Effector CD4-positive, alpha-beta T cell (primary cell): ENCODE measurements around the gene UBE2L6.
"Not testable (repeated sequence)": the region's sequence is repeated elsewhere in the genome, so short reads cannot be mapped to it uniquely, and the experiment has no call there.

Experiments
- DNase-seq: peaks from one replicate; pipeline ENCODE4 v3.0.0-alpha.2; 2020

Gene UBE2L6

DNA sequence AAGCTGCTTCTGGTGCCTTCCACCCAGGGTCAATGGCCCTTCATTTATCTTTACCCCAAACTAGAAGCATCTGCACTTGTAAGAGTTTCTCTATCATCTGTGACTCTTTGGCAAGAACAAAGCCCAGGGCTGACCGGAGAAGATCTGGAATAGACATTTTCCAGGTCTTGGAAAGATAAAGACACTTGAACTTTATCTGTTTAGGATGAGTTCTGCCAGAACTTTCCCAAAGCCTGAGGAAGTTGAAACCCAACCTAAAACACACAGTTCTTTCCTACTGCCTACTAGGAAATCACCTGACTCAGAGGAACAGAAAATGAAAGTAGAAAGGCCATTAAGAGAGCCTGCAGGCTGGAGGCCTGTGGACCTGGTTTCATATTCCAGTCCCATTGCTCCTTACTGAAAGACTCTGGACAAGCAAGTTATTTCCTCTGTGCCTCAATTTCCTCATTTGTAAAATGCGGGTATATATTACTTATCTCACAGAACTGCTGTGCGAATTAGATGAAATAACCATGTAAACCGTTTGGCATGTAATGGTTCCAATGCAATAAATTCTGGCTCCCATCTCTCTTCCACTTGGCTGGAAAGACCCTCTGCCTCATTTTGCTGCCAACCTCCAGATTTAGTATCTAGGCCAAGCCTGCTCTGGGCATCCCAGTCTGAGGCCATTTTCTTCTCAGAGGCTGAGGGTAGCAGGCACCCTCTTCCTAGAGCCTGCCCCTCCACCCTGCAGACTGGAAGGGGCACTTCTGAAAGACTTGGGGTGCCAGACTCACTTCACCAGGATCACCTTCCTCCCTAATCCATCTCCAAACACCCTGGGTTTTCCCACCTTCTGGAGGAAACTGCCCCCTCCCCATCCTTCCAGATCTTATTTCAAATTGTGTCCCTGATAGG is 1.2 kb downstream of the UBE2L6 start:
- no peak for DNase-seq

DNA sequence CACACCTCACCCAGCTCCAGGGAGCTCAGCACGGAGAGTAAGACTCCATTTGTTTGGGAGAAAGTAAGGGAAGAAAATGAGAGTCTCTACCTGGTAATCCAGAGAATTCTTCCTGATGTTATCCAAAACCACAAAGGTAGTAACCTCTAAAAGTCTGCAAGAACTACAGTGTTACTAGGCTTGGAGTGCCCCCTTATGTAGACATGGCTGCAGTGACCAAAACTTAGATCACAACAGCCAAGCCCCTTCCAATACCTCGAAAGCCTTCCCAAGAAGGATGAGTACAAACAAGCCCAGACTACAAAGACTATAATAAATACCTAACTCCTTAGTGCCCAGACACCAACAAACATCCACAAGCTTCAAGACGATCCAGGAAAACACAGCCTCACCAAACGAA is 4.9 kb downstream of the UBE2L6 start:
- no peak for DNase-seq

DNA sequence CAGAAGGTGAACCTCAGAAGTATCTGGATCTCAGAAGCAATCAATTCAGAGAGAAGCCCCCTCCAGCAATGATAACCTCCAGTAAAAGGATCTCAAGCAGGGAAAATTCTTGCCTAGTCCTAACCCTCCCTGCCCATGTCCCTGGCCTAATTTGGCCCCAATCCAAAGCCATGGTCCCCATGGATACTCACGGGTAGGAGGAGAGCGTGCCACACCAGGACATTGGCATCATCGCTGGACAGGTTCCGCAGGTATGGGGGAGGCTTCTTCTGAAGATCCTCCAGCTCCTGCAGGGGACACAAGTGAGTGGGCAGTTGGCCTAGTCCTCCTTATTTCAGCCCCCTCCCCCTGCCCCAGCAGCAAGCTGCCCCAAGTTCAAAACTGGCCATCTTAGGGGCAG is 7.3 kb downstream of the UBE2L6 start:
- no peak for DNase-seq

DNA sequence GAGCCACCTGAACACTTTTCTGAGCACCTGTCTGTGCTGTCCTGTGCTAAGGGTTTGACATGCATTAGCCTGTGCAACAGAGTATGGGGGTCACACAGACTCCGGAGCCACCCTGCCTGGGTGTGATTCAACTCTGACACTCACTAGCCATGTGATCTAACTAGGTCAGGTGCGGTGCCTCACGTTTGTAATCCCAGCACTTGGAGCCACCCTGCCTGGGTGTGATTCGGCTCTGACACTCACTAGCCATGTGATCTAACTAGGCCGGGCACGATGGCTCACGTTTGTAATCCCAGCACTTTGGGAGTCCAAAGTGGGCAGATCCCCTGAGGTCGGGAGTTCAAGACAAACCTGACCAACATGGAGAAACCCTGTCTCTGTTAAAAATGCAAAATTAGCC is 11.4 kb downstream of the UBE2L6 start:
- no peak for DNase-seq

- no peak for DNase-seq
Measured at GRCh38 chr11:57555393-57555792, 12.1 kb downstream of the UBE2L6 start.

- no peak for DNase-seq
Measured at GRCh38 chr11:57552479-57552878, 15.0 kb downstream of the UBE2L6 start.

GRCh38 chr11:57551941-57552340 is 15.5 kb downstream of the UBE2L6 start:
- DNase-seq = no peak

DNA sequence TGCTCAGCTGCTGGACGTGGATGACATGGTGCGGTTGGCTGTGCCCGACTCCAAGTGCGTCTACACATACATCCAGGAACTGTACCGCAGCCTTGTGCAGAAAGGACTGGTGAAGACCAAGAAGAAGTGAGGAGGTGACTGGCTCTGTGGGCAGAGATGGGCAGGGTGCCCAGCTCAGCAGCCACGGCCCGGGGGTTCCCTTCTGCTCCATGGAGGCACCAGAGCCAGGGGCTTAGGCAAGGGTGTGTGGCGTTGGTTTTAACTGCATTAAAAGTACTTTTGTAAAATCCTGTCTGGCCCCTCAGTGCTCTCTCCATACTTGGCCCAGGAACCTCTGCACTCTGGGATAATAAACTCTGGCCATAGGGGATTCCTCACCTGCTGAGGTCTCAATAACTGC is 17.5 kb downstream of the UBE2L6 start:
- DNase-seq = no peak

GRCh38 chr11:57547854-57548377 is 19.6 kb downstream of the UBE2L6 start:
- DNase-seq = no peak

DNA sequence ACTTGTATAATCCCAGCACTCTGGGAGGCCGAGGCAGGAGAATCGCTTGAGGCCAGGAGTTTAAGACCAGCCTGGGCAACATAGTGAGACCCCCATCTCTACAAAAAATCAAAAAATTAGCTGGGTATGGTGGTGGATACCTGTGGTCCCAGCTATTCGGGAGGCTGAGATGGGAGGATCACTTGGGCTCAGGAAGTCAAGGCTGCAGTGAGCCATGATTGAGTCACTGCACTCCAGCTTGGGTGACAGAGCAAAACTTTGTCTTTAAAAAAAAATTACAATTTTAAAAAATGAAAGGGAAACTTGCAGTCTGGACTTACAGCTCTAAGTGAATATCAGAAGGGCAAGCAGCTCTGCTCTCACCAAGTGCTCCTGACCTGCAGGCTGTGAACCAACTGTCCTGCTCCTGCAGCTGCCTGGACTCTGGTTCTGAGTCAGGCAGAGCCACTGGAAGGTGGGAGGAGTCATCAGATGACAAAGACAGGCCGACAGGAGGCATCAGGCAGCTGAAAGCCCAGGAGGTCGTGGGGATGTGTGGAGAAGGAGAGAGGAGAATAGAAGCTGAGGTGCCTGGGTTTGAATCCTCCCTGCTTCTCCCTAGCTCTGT is 20.5 kb downstream of the UBE2L6 start:
- DNase-seq = no peak

- DNase-seq = no peak
Measured at GRCh38 chr11:57546451-57546850, 21.0 kb downstream of the UBE2L6 start.

- DNase-seq = no peak
Measured at GRCh38 chr11:57545883-57546282, 21.6 kb downstream of the UBE2L6 start.

DNA sequence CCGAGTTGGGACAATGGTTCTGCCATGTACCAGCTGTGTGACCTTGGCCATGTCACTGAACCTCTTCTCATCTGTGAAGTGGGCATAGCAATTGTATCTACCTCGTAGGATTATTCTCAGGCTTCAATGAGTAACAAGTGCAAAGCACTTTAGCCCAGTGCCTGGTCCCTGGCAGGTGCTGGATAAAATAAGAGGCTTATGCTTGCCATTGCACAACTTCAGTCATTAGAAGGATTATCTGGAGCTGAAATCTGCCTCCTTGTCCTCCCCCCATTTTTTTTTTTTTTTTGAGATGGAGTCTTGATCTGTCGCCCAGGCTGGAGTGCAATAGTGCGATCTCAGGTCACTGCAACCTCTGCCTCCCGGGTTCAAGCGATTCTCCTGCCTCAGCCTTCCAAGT is 22.9 kb downstream of the UBE2L6 start:
- no peak for DNase-seq

GRCh38 chr11:57543593-57543992 is 23.9 kb downstream of the UBE2L6 start:
- no peak for DNase-seq

- DNase-seq = no peak
Measured at GRCh38 chr11:57542582-57542981, 24.9 kb downstream of the UBE2L6 start.

DNA sequence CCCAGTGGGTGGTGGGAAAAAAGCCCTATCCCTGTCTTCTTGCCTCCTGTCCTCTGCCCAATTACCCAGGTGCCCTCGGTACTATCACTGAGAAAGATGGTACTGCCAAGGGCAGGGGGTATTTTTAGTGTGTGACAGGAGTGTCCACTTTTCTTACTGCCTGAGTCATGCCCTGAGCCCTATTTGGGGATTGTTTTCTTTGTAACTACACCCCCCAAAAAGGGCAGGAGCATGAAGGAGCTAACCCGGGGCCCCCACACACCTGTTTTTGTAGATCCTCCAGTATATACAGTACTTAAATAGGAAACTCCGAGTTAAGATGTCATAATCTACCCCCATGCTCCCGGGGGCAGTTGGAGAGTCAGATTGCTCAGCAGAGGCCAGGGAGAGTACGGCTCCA is 26.3 kb downstream of the UBE2L6 start:
- no peak for DNase-seq

GRCh38 chr11:57539342-57539741 is 28.1 kb downstream of the UBE2L6 start:
- no peak for DNase-seq

DNA sequence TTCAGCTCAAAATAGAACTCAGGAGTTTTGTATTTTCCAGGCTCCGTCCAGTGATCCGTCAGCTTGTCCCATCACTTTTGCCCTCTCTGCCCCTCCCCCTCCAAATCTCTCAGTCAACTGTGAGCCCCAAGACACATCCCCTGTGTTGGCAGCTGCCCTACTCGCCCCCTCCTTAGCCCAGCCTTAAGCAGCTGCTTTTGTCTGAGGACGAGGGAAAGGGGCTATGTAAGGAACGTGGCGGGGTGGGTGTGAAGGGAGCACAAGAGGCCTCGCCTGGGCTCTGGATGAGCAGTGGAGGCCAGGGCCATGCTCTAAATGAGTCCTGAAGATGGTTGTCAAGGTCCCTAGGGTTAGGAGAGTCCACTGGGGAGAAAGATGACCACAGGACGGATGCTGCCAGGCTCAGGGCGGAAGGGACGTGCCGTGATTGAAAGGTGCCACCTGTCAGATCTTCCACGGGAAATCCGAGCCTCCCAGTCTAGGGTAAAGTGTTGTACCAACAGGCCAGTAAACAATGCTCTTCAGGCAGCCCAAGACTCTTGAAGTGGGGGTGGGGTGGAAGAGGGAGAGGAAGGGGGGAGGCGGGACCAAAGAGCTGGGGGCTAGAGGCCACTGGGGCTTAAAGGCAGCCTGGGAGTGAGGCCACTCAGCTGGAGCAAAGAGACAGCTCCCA is 30.4 kb downstream of the UBE2L6 start, which contains the start of gene SMTNL1:
TSS of gene SMTNL1 (plus strand) at position 649 of the 673 bp plus-strand sequence. CDS start 5,048 bp downstream, outside the sequence.
- DNase-seq = no peak

DNA sequence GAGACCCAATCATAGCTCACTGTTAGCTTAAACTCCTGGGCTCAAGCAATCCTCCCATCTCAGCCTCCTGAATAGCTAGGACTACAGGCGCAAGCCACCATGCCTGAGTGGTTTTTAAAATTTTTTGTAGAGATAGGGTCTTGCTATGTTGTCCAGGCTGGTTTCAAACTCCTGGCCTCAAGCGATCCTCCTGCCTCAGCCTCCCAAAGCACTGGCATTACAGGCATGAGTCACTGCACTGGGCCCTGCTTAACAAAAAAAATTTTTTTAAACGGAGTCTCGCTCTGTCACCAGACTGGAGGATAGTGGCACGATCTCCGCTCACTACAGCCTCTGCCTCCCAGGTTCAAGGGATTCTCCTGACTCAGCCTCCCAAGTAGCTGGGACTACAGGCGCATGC is 33.0 kb downstream of the UBE2L6 start:
- not testable (repeated sequence) for DNase-seq

DNA sequence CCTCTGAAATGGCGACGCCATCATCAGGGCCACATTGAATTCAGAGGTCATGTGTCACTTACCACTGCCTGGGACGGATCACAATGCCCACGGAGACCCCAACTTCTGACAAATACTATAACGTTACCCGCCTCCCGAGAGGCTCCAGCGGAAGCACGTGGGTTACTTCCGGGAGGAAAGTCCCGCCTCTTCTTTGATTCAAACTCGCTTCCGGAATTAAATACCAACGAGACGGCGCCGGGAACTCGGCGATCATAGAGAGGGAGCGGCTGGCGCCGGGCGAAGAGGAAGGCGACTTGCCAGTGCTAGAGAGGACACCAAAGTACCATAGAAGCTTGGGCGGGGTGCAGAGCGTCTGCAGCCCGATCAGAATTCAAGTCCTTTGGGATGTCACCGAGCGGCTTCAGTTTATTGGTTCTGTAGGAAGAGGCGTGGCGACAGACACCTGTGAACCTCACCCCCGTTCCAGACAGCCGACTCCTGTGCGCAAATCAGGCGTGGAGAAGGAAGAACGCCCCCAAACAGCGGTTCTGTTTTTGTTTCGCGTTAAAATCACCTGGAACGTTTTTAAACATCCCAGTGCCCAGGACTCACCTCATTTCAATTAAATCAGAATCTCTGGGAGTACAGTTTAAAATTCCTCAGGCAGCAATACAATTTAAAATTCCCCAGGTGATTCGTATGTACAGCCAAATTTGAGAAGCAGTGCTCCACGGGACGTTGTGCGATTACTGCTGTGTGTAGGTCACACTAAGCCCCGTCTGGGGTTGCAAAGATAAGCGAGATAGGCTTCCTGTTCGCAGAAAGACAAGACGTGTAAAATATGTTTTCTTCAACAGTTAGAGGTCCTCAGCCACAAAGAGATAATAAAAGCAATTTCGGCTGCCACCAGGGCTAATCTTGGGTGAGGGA is 36.6 kb downstream of the UBE2L6 start, which contains the start of gene TIMM10:
TSS of gene TIMM10 (minus strand) at position 159 of the 912 bp plus-strand sequence. CDS start 565 bp downstream, outside the sequence.
- DNase-seq = peak; percentile 90

DNA sequence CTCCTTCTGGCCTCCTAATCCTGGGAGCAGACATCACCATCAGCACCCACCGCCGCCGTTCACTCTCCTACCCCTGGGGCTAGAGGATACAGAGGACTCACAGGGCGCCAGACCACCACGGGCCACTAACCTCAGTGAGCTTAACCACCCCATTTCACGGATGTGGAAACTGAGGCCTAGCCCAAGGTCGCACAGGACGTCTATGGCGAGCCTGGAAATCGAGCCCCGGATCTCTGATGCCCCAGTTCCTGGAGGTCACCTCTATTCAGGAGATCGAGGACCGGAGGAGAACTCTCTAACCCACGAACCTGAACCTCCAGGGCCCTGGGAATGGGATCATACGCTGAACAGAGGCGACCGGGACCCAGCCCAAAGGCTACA is 37.3 kb downstream of the UBE2L6 start:
- peak; percentile 3 for DNase-seq

DNA sequence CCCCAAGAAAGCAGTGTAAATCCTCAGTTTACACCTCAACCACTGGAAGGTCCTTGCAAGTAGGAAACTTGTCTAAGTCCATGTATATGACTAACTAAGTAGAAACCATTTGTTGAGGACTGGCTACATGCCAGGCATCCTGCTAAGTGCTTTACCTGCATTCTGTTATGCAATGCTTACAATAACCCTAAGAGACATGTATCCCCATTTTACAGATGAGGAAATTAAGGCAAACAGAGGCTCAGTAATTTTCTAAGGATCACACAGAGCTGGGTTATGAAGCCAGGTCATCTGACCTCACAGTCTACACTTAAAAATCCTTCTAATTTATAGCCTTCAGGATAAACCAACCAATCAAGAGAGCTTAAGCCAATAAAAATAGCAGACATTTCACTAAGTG is 38.5 kb downstream of the UBE2L6 start:
- no peak for DNase-seq
